H1 (cell line): ENCODE results near the gene PTPRE. TPM values are rescaled to one million over a fixed set of nuclear protein-coding genes. Genes with fewer than 3 reads are reported as not detected.

Source experiments
- CTCF ChIA-PET: fragments of 300-600 bp; sonication (Branson Sonifier 250); formaldehyde crosslinking; loops from one replicate; lab custom pipeline; 2021; ENCODE audit not compliant: partially characterized antibody; lab: Charles Lee
- POLR2A ChIA-PET: fragments of 300-600 bp; sonication (Branson Sonifier 250); formaldehyde crosslinking; loops from one replicate; lab custom pipeline; 2021; ENCODE audit warnings: inconsistent platforms; ENCODE audit not compliant: partially characterized antibody; lab: Charles Lee
- DNase-seq, 2 experiments: peaks; one replicate each; pipeline versions ENCODE4 v3.0.0 to v3.0.0-alpha.2; 2010 to 2022; ENCODE audit warnings: low spot score in 2 of 2, low read depth in 1 of 2, mixed read lengths in 1 of 2
- FAIRE-seq: peaks from 2 replicates; lab custom pipeline; 2011; peaks lifted over from hg19 to GRCh38; lab: Jason Lieb, UNC
- H2AFZ ChIP-seq: 2 replicates; pipeline ENCODE4 v1.8.1; 2012; ENCODE audit warnings: low read length, inconsistent platforms
- H2AK5ac ChIP-seq: 2 replicates; pipeline ENCODE4 v1.6.1; 2013; ENCODE audit warnings: low read depth, low read length
- H2BK120ac ChIP-seq: replicated peaks from 2 replicates; pipeline ENCODE3; 2013; ENCODE audit warnings: low read depth, low read length, inconsistent platforms
- H2BK12ac ChIP-seq: 2 replicates; pipeline ENCODE4 v1.6.1; 2013; ENCODE audit warnings: low read depth, low read length
- H2BK15ac ChIP-seq: 2 replicates; pipeline ENCODE4 v1.6.1; 2013; ENCODE audit warnings: low read length
- H2BK20ac ChIP-seq: 2 replicates; pipeline ENCODE4 v1.6.1; 2013; ENCODE audit warnings: low read length
- H2BK5ac ChIP-seq: 2 replicates; pipeline ENCODE4 v1.6.1; 2013; ENCODE audit warnings: low read depth, low read length
- H3K14ac ChIP-seq: 2 replicates; pipeline ENCODE4 v1.6.1; 2013; ENCODE audit warnings: inconsistent platforms; ENCODE audit not compliant: insufficient read length
- H3K18ac ChIP-seq: 2 replicates; pipeline ENCODE4 v1.6.1; 2013; ENCODE audit warnings: low read length; ENCODE audit errors: extremely low read depth
- H3K23ac ChIP-seq: 2 replicates; pipeline ENCODE4 v1.6.1; 2013; ENCODE audit warnings: inconsistent platforms; ENCODE audit not compliant: insufficient read length
- H3K23me2 ChIP-seq: 2 replicates; pipeline ENCODE4 v1.6.1; 2013; ENCODE audit warnings: low read depth, low read length
- H3K27ac ChIP-seq: 2 replicates; pipeline ENCODE4 v1.6.1; 2011; ENCODE audit warnings: low read depth, low read length, inconsistent platforms
- H3K27me3 ChIP-seq, 4 experiments: replicated peaks in 1 of 4; 1 replicate in 1 of 4; 2 replicates in 3 of 4; pipeline versions ENCODE4 v1.6.1 to v1.8.1; 2011 to 2013; ENCODE audit warnings: low read length in 3 of 4, mild to moderate bottlenecking in 3 of 4, inconsistent platforms in 2 of 4, mixed read lengths in 2 of 4, moderate library complexity in 1 of 4; ENCODE audit not compliant: control insufficient read depth in 3 of 4, insufficient read depth in 3 of 4; ENCODE audit errors: extremely low read depth in 1 of 4
- H3K36me3 ChIP-seq, 4 experiments: 2 replicates each; pipeline versions ENCODE4 v1.6.1 to v1.8.1; 2011 to 2013; ENCODE audit warnings: mild to moderate bottlenecking in 4 of 4, low read length in 3 of 4, moderate library complexity in 2 of 4, control low read depth in 1 of 4, inconsistent platforms in 1 of 4; ENCODE audit not compliant: insufficient read depth in 4 of 4, control insufficient read depth in 2 of 4
- H3K4ac ChIP-seq: replicated peaks from 2 replicates; pipeline ENCODE3; 2013; ENCODE audit warnings: low read length, low read depth, mixed read lengths, inconsistent platforms; ENCODE audit not compliant: insufficient read length
- H3K4me1 ChIP-seq, 4 experiments: replicated peaks in 1 of 4; 1 replicate in 1 of 4; 2 replicates in 3 of 4; pipeline versions ENCODE4 v1.6.1 to v1.8.1; 2011 to 2013; ENCODE audit warnings: low read length in 3 of 4, inconsistent platforms in 2 of 4, mixed read lengths in 1 of 4; ENCODE audit not compliant: insufficient read depth in 4 of 4, control insufficient read depth in 3 of 4
- H3K4me2 ChIP-seq, 2 experiments: 2 replicates each; pipeline versions ENCODE4 v1.6.1 to v1.8.1; 2011 to 2013; ENCODE audit warnings: low read depth in 2 of 2, low read length in 2 of 2, control low read depth in 1 of 2, inconsistent platforms in 1 of 2, mild to moderate bottlenecking in 1 of 2; ENCODE audit not compliant: insufficient read depth in 1 of 2
- H3K4me3 ChIP-seq, 4 experiments: fragments of 200-600, 300-600 bp in 1 of 4; sonication (generic), shearing (Covaris generic), sonication (Bioruptor Twin) in 1 of 4; 2 replicates each; pipeline versions ENCODE4 v1.5.1 to v1.8.1; 2011 to 2016; ENCODE audit warnings: low read length in 4 of 4, low read depth in 3 of 4, control low read depth in 2 of 4, inconsistent platforms in 2 of 4, mild to moderate bottlenecking in 2 of 4, mixed read lengths in 1 of 4, moderate library complexity in 1 of 4; ENCODE audit not compliant: insufficient read depth in 2 of 4; ENCODE audit errors: extremely low read depth in 1 of 4
- H3K56ac ChIP-seq: replicated peaks from 2 replicates; pipeline ENCODE3; 2013; ENCODE audit warnings: low read depth, mild to moderate bottlenecking, mixed read lengths, low read length, inconsistent platforms; ENCODE audit not compliant: insufficient read length
- H3K79me1 ChIP-seq: 2 replicates; pipeline ENCODE4 v1.6.1; 2013; ENCODE audit warnings: low read depth, low read length, control low read depth
- H3K79me2 ChIP-seq, 2 experiments: 2 replicates each; pipeline versions ENCODE4 v1.6.1 to v1.8.1; 2012 to 2013; ENCODE audit warnings: low read length in 2 of 2, mild to moderate bottlenecking in 2 of 2, inconsistent platforms in 1 of 2; ENCODE audit not compliant: insufficient read depth in 2 of 2, control insufficient read depth in 1 of 2
- H3K9ac ChIP-seq, 4 experiments: replicated peaks in 1 of 4; 1 replicate in 1 of 4; 2 replicates in 3 of 4; pipeline versions ENCODE4 v1.6.1 to v1.8.1; 2011 to 2013; ENCODE audit warnings: low read depth in 3 of 4, low read length in 3 of 4, control low read depth in 2 of 4, mild to moderate bottlenecking in 2 of 4, moderate library complexity in 2 of 4, inconsistent platforms in 1 of 4; ENCODE audit errors: extremely low read depth in 1 of 4
- H3K9me3 ChIP-seq, 2 experiments: 2 replicates each; pipeline versions ENCODE4 v1.6.1 to v1.8.1; 2012 to 2013; ENCODE audit warnings: mild to moderate bottlenecking in 2 of 2, moderate library complexity in 2 of 2, control low read depth in 1 of 2, inconsistent platforms in 1 of 2, low read depth in 1 of 2, low read length in 1 of 2, mixed read lengths in 1 of 2; ENCODE audit not compliant: insufficient read depth in 2 of 2
- H4K20me1 ChIP-seq, 2 experiments: replicated peaks in 1 of 2; 2 replicates each; pipeline versions ENCODE3 to v1.8.1; 2011 to 2013; ENCODE audit warnings: inconsistent platforms in 2 of 2, low read length in 2 of 2, mild to moderate bottlenecking in 1 of 2; ENCODE audit not compliant: insufficient read depth in 2 of 2, control insufficient read depth in 1 of 2
- H4K5ac ChIP-seq: 2 replicates; pipeline ENCODE4 v1.6.1; 2013; ENCODE audit warnings: low read length, low read depth, mixed read lengths, inconsistent platforms; ENCODE audit not compliant: insufficient read length
- H4K8ac ChIP-seq: 2 replicates; pipeline ENCODE4 v1.8.0; 2013; ENCODE audit warnings: mild to moderate bottlenecking, moderate library complexity, low read length, inconsistent platforms; ENCODE audit not compliant: insufficient read depth; ENCODE audit errors: extremely low read depth
- H4K91ac ChIP-seq: replicated peaks from 2 replicates; pipeline ENCODE3; 2013; ENCODE audit warnings: low read length, mixed read lengths, inconsistent platforms; ENCODE audit not compliant: insufficient read length
- BRCA1 ChIP-seq: IDR thresholded peaks from 2 replicates; pipeline ENCODE4 v1.6.1; 2012; ENCODE audit warnings: low read depth, low read length, improper control_type of control experiment
- CEBPB ChIP-seq: IDR thresholded peaks from 2 replicates; pipeline ENCODE4 v1.6.1; 2012; ENCODE audit warnings: low read depth, low read length
- EGR1 ChIP-seq: IDR thresholded peaks from 2 replicates; pipeline ENCODE4 v1.6.1; 2011; ENCODE audit warnings: low read depth, low read length, borderline replicate concordance
- EP300 ChIP-seq, 2 experiments: IDR thresholded peaks; 1 replicate in 1 of 2; 2 replicates in 1 of 2; pipeline ENCODE4 v1.6.1; 2011 to 2012; ENCODE audit warnings: low read depth in 2 of 2, low read length in 2 of 2, mild to moderate bottlenecking in 2 of 2, borderline replicate concordance in 1 of 2, inconsistent platforms in 1 of 2, moderate library complexity in 1 of 2
- EZH2 ChIP-seq: fragments of 200-600 bp; sonication (generic); IDR thresholded peaks from 2 replicates; pipeline ENCODE4 v1.7.1; 2012; ENCODE audit warnings: low read depth, mild to moderate bottlenecking, moderate library complexity, low read length, inconsistent platforms; ENCODE audit not compliant: severe bottlenecking
- JUND ChIP-seq: IDR thresholded peaks from 2 replicates; pipeline ENCODE4 v1.6.1; 2011; ENCODE audit warnings: mild to moderate bottlenecking, improper control_type of control experiment, low read length
- MAX ChIP-seq: IDR thresholded peaks from 2 replicates; pipeline ENCODE4 v1.6.1; 2012; ENCODE audit warnings: inconsistent platforms
- NANOG ChIP-seq: IDR thresholded peaks from 2 replicates; pipeline ENCODE4 v1.6.1; 2011; ENCODE audit warnings: low read length, low read depth, mild to moderate bottlenecking, inconsistent platforms; ENCODE audit not compliant: insufficient read depth, poor library complexity, severe bottlenecking
- NRF1 ChIP-seq: IDR thresholded peaks from 2 replicates; pipeline ENCODE4 v1.6.1; 2011; ENCODE audit warnings: mild to moderate bottlenecking, low read depth, low read length, improper control_type of control experiment
- RFX5 ChIP-seq: IDR thresholded peaks from 2 replicates; pipeline ENCODE4 v1.6.1; 2011; ENCODE audit warnings: low read depth, low read length, improper control_type of control experiment, borderline replicate concordance
- SUZ12 ChIP-seq: fragments of 200-600 bp; sonication (generic); IDR thresholded peaks from 2 replicates; pipeline ENCODE4 v1.6.1; 2012; ENCODE audit warnings: mild to moderate bottlenecking, inconsistent platforms, low read length, moderate library complexity, mixed read lengths
- TAF1 ChIP-seq: IDR thresholded peaks from 2 replicates; pipeline ENCODE4 v1.6.1; 2011; ENCODE audit warnings: mild to moderate bottlenecking, low read depth, low read length
- TEAD4 ChIP-seq: IDR thresholded peaks from 2 replicates; pipeline ENCODE4 v1.6.1; 2012; ENCODE audit warnings: low read depth, low read length, inconsistent platforms, mixed read lengths
- YY1 ChIP-seq: IDR thresholded peaks from 2 replicates; pipeline ENCODE4 v1.6.1; 2011; ENCODE audit warnings: low read depth, mild to moderate bottlenecking, low read length
- WGBS, 2 experiments: shearing (Covaris generic) in 1 of 2; methylation state at CpG; one replicate each; pipeline versions ENCODE4 v1.1.6 to v1.1.7; 2013 to 2015; ENCODE audit warnings: low lambda C conversion rate in 2 of 2, mixed read lengths in 2 of 2, inconsistent platforms in 1 of 2, low coverage in 1 of 2, missing lambda C conversion rate in 1 of 2; ENCODE audit not compliant: insufficient replicate concordance in 2 of 2, insufficient coverage in 1 of 2, insufficient read length in 1 of 2; ENCODE audit errors: extremely low coverage in 1 of 2, missing lambda C conversion rate in 1 of 2; 5-methylcytosine and 5-hydroxymethylcytosine counted together
- polyA plus RNA-seq, 7 experiments: library from polyadenylated mRNA; depleted of rRNA in 3 of 7; stranded (reverse) in 5 of 7; unstranded in 2 of 7; fragments of >200 nt in 5 of 7; fragments of 200-250 nt in 2 of 7; gene quantifications; 1 replicate in 5 of 7; 2 replicates in 1 of 7; 4 replicates in 1 of 7; pipeline versions ENCODE4 v1.2.1 to v1.2.3, GENCODE V29; 2011 to 2013; ENCODE audit warnings: missing spikeins in 2 of 7, mixed read lengths in 2 of 7
- total RNA-seq: library from RNA; stranded (reverse); fragmentation: NEBNext Ultra II Directional; extraction: Animal tissue kit (Norgen Biotek cat#: 25700); gene quantifications from 2 replicates; pipeline ENCODE4 v1.2.1, GENCODE V29; 2021

Gene PTPRE
- total and polyA plus RNA-seq, 2 of the 8 experiments (the other 6 are each of a cell fraction or from before 2014, with no cell fraction given): 0.33 to 0.54 TPM

GRCh38 chr10:127990846-127991542 lies 84.1 kb downstream of the PTPRE start:
- Histone ChIP-seq H2BK5ac (no peak overlapping the region), H3K27ac (no peak overlapping the region)
- TF ChIP-seq BRCA1: no peak
- no peak for TF ChIP-seq JUND
- TF ChIP-seq YY1: no peak
- no peak for TF ChIP-seq SUZ12
- TF ChIP-seq EP300 (IDR thresholded peaks at IDR 0.05; ENCODE audit: borderline replicate concordance in 1 of 2, low read depth in 2 of 2, low read length in 2 of 2): no peak
- TF ChIP-seq TEAD4: no peak
- TF ChIP-seq NRF1: no peak
- TF ChIP-seq NANOG: no peak
- TF ChIP-seq RFX5: no peak
- no peak for TF ChIP-seq MAX
- TF ChIP-seq TAF1: no peak
- no peak for TF ChIP-seq EGR1
- TF ChIP-seq EZH2: no peak
- TF ChIP-seq CEBPB: no peak

More at GRCh38 chr10:127990846-127991542, 84.1 kb downstream of the PTPRE start:
- no peak for DNase-seq
- Histone ChIP-seq H3K14ac (no peak overlapping the region), H3K79me1 (no peaks in the 10 kb centered on the region), H2BK120ac (no peak overlapping the region), H2BK20ac (no peak overlapping the region), H3K56ac (no peak overlapping the region), H3K27me3 (no peaks in the 10 kb centered on the region), H3K23ac (no peak overlapping the region), H3K4me1 (no peaks in the 10 kb centered on the region), H2AFZ (no peak overlapping the region), H2BK12ac (no peak overlapping the region), H3K18ac (no peak overlapping the region), H3K9me3 (no peaks in the 10 kb centered on the region), H3K4me2 (no peak overlapping the region), H3K79me2 (no peaks in the 10 kb centered on the region), H3K36me3 (no peaks in the 10 kb centered on the region), H4K8ac (no peak overlapping the region), H2AK5ac (no peak overlapping the region), H3K9ac (no peak overlapping the region), H3K4ac (no peak overlapping the region), H2BK15ac (no peak overlapping the region), H4K5ac (no peak overlapping the region), H3K4me3 (no peak overlapping the region), H4K91ac (no peak overlapping the region), H4K20me1 (no peaks in the 10 kb centered on the region), H3K23me2 (no peaks in the 10 kb centered on the region)
- ChIA-PET CTCF (interaction anchor here (1.1 kb wide), 1 partner anchor 11 kb away, joined by 3 read pairs; no protein-coding TSS in a partner anchor), POLR2A (no interaction called here)
- no peak for FAIRE-seq
- 88% methylated on average over 15 of the region's 15 CpGs; no CpG with 5 or more reads in 1 of the 2 experiments for WGBS, 2 experiments
